H1 (cell line): ENCODE measurements around the gene CYB5R2. TPM values are rescaled to one million over a fixed set of nuclear protein-coding genes. Genes with fewer than 3 reads are reported as not detected.

Experiments
- CTCF ChIA-PET: fragments of 300-600 bp; sonication (Branson Sonifier 250); formaldehyde crosslinking; loops from one replicate; lab custom pipeline; 2021; ENCODE audit not compliant: partially characterized antibody; lab: Charles Lee
- POLR2A ChIA-PET: fragments of 300-600 bp; sonication (Branson Sonifier 250); formaldehyde crosslinking; loops from one replicate; lab custom pipeline; 2021; ENCODE audit warnings: inconsistent platforms; ENCODE audit not compliant: partially characterized antibody; lab: Charles Lee
- DNase-seq, 2 experiments: peaks; one replicate each; pipeline versions ENCODE4 v3.0.0 to v3.0.0-alpha.2; 2010 to 2022; ENCODE audit warnings: low spot score in 2 of 2, low read depth in 1 of 2, mixed read lengths in 1 of 2
- FAIRE-seq: peaks from 2 replicates; lab custom pipeline; 2011; peaks lifted over from hg19 to GRCh38; lab: Jason Lieb, UNC
- H2AFZ ChIP-seq: 2 replicates; pipeline ENCODE4 v1.8.1; 2012; ENCODE audit warnings: low read length, inconsistent platforms
- H2AK5ac ChIP-seq: 2 replicates; pipeline ENCODE4 v1.6.1; 2013; ENCODE audit warnings: low read depth, low read length
- H2BK120ac ChIP-seq: replicated peaks from 2 replicates; pipeline ENCODE3; 2013; ENCODE audit warnings: low read depth, low read length, inconsistent platforms
- H2BK12ac ChIP-seq: 2 replicates; pipeline ENCODE4 v1.6.1; 2013; ENCODE audit warnings: low read depth, low read length
- H2BK15ac ChIP-seq: 2 replicates; pipeline ENCODE4 v1.6.1; 2013; ENCODE audit warnings: low read length
- H2BK20ac ChIP-seq: 2 replicates; pipeline ENCODE4 v1.6.1; 2013; ENCODE audit warnings: low read length
- H2BK5ac ChIP-seq: 2 replicates; pipeline ENCODE4 v1.6.1; 2013; ENCODE audit warnings: low read depth, low read length
- H3K14ac ChIP-seq: 2 replicates; pipeline ENCODE4 v1.6.1; 2013; ENCODE audit warnings: inconsistent platforms; ENCODE audit not compliant: insufficient read length
- H3K18ac ChIP-seq: 2 replicates; pipeline ENCODE4 v1.6.1; 2013; ENCODE audit warnings: low read length; ENCODE audit errors: extremely low read depth
- H3K23ac ChIP-seq: 2 replicates; pipeline ENCODE4 v1.6.1; 2013; ENCODE audit warnings: inconsistent platforms; ENCODE audit not compliant: insufficient read length
- H3K23me2 ChIP-seq: 2 replicates; pipeline ENCODE4 v1.6.1; 2013; ENCODE audit warnings: low read depth, low read length
- H3K27ac ChIP-seq: 2 replicates; pipeline ENCODE4 v1.6.1; 2011; ENCODE audit warnings: low read depth, low read length, inconsistent platforms
- H3K27me3 ChIP-seq, 4 experiments: replicated peaks in 1 of 4; 1 replicate in 1 of 4; 2 replicates in 3 of 4; pipeline versions ENCODE4 v1.6.1 to v1.8.1; 2011 to 2013; ENCODE audit warnings: low read length in 3 of 4, mild to moderate bottlenecking in 3 of 4, inconsistent platforms in 2 of 4, mixed read lengths in 2 of 4, moderate library complexity in 1 of 4; ENCODE audit not compliant: control insufficient read depth in 3 of 4, insufficient read depth in 3 of 4; ENCODE audit errors: extremely low read depth in 1 of 4
- H3K36me3 ChIP-seq, 4 experiments: 2 replicates each; pipeline versions ENCODE4 v1.6.1 to v1.8.1; 2011 to 2013; ENCODE audit warnings: mild to moderate bottlenecking in 4 of 4, low read length in 3 of 4, moderate library complexity in 2 of 4, control low read depth in 1 of 4, inconsistent platforms in 1 of 4; ENCODE audit not compliant: insufficient read depth in 4 of 4, control insufficient read depth in 2 of 4
- H3K4ac ChIP-seq: replicated peaks from 2 replicates; pipeline ENCODE3; 2013; ENCODE audit warnings: low read length, low read depth, mixed read lengths, inconsistent platforms; ENCODE audit not compliant: insufficient read length
- H3K4me1 ChIP-seq, 4 experiments: replicated peaks in 1 of 4; 1 replicate in 1 of 4; 2 replicates in 3 of 4; pipeline versions ENCODE4 v1.6.1 to v1.8.1; 2011 to 2013; ENCODE audit warnings: low read length in 3 of 4, inconsistent platforms in 2 of 4, mixed read lengths in 1 of 4; ENCODE audit not compliant: insufficient read depth in 4 of 4, control insufficient read depth in 3 of 4
- H3K4me2 ChIP-seq, 2 experiments: 2 replicates each; pipeline versions ENCODE4 v1.6.1 to v1.8.1; 2011 to 2013; ENCODE audit warnings: low read depth in 2 of 2, low read length in 2 of 2, control low read depth in 1 of 2, inconsistent platforms in 1 of 2, mild to moderate bottlenecking in 1 of 2; ENCODE audit not compliant: insufficient read depth in 1 of 2
- H3K4me3 ChIP-seq, 4 experiments: fragments of 200-600, 300-600 bp in 1 of 4; sonication (generic), shearing (Covaris generic), sonication (Bioruptor Twin) in 1 of 4; 2 replicates each; pipeline versions ENCODE4 v1.5.1 to v1.8.1; 2011 to 2016; ENCODE audit warnings: low read length in 4 of 4, low read depth in 3 of 4, control low read depth in 2 of 4, inconsistent platforms in 2 of 4, mild to moderate bottlenecking in 2 of 4, mixed read lengths in 1 of 4, moderate library complexity in 1 of 4; ENCODE audit not compliant: insufficient read depth in 2 of 4; ENCODE audit errors: extremely low read depth in 1 of 4
- H3K56ac ChIP-seq: replicated peaks from 2 replicates; pipeline ENCODE3; 2013; ENCODE audit warnings: low read depth, mild to moderate bottlenecking, mixed read lengths, low read length, inconsistent platforms; ENCODE audit not compliant: insufficient read length
- H3K79me1 ChIP-seq: 2 replicates; pipeline ENCODE4 v1.6.1; 2013; ENCODE audit warnings: low read depth, low read length, control low read depth
- H3K79me2 ChIP-seq, 2 experiments: 2 replicates each; pipeline versions ENCODE4 v1.6.1 to v1.8.1; 2012 to 2013; ENCODE audit warnings: low read length in 2 of 2, mild to moderate bottlenecking in 2 of 2, inconsistent platforms in 1 of 2; ENCODE audit not compliant: insufficient read depth in 2 of 2, control insufficient read depth in 1 of 2
- H3K9ac ChIP-seq, 4 experiments: replicated peaks in 1 of 4; 1 replicate in 1 of 4; 2 replicates in 3 of 4; pipeline versions ENCODE4 v1.6.1 to v1.8.1; 2011 to 2013; ENCODE audit warnings: low read depth in 3 of 4, low read length in 3 of 4, control low read depth in 2 of 4, mild to moderate bottlenecking in 2 of 4, moderate library complexity in 2 of 4, inconsistent platforms in 1 of 4; ENCODE audit errors: extremely low read depth in 1 of 4
- H3K9me3 ChIP-seq, 2 experiments: 2 replicates each; pipeline versions ENCODE4 v1.6.1 to v1.8.1; 2012 to 2013; ENCODE audit warnings: mild to moderate bottlenecking in 2 of 2, moderate library complexity in 2 of 2, control low read depth in 1 of 2, inconsistent platforms in 1 of 2, low read depth in 1 of 2, low read length in 1 of 2, mixed read lengths in 1 of 2; ENCODE audit not compliant: insufficient read depth in 2 of 2
- H4K20me1 ChIP-seq, 2 experiments: replicated peaks in 1 of 2; 2 replicates each; pipeline versions ENCODE3 to v1.8.1; 2011 to 2013; ENCODE audit warnings: inconsistent platforms in 2 of 2, low read length in 2 of 2, mild to moderate bottlenecking in 1 of 2; ENCODE audit not compliant: insufficient read depth in 2 of 2, control insufficient read depth in 1 of 2
- H4K5ac ChIP-seq: 2 replicates; pipeline ENCODE4 v1.6.1; 2013; ENCODE audit warnings: low read length, low read depth, mixed read lengths, inconsistent platforms; ENCODE audit not compliant: insufficient read length
- H4K8ac ChIP-seq: 2 replicates; pipeline ENCODE4 v1.8.0; 2013; ENCODE audit warnings: mild to moderate bottlenecking, moderate library complexity, low read length, inconsistent platforms; ENCODE audit not compliant: insufficient read depth; ENCODE audit errors: extremely low read depth
- H4K91ac ChIP-seq: replicated peaks from 2 replicates; pipeline ENCODE3; 2013; ENCODE audit warnings: low read length, mixed read lengths, inconsistent platforms; ENCODE audit not compliant: insufficient read length
- BRCA1 ChIP-seq: IDR thresholded peaks from 2 replicates; pipeline ENCODE4 v1.6.1; 2012; ENCODE audit warnings: low read depth, low read length, improper control_type of control experiment
- E2F6 ChIP-seq: IDR thresholded peaks from 2 replicates; pipeline ENCODE4 v1.6.1; 2012; ENCODE audit warnings: inconsistent platforms
- FOSL1 ChIP-seq: IDR thresholded peaks from 2 replicates; pipeline ENCODE4 v1.6.1; 2011; ENCODE audit warnings: mild to moderate bottlenecking, low read depth, low read length, moderate library complexity; ENCODE audit not compliant: insufficient read depth
- HDAC6 ChIP-seq: IDR thresholded peaks from one replicate; pipeline ENCODE4 v1.7.1; 2012; ENCODE audit warnings: low read depth, mild to moderate bottlenecking, inconsistent platforms, low read length, moderate library complexity
- JUN ChIP-seq: IDR thresholded peaks from 2 replicates; pipeline ENCODE4 v1.6.1; 2011; ENCODE audit warnings: low read depth, mild to moderate bottlenecking, improper control_type of control experiment, low read length
- KDM4A ChIP-seq: IDR thresholded peaks from one replicate; pipeline ENCODE4 v1.7.1; 2012; ENCODE audit warnings: low read depth, mild to moderate bottlenecking, moderate library complexity, low read length, inconsistent platforms; ENCODE audit not compliant: severe bottlenecking
- KDM5A ChIP-seq: fragments of 200-600 bp; IDR thresholded peaks from 2 replicates; pipeline ENCODE4 v1.7.1; 2012; ENCODE audit warnings: mild to moderate bottlenecking, low read length, inconsistent platforms, mixed read lengths
- MAX ChIP-seq: IDR thresholded peaks from 2 replicates; pipeline ENCODE4 v1.6.1; 2012; ENCODE audit warnings: inconsistent platforms
- RAD21 ChIP-seq, 2 experiments: IDR thresholded peaks in 1 of 2; conservative IDR thresholded peaks in 1 of 2; 2 replicates each; pipeline ENCODE4 v1.6.1; 2011; ENCODE audit warnings: low read depth in 2 of 2, low read length in 2 of 2, improper control_type of control experiment in 1 of 2, inconsistent platforms in 1 of 2, mild to moderate bottlenecking in 1 of 2, moderate library complexity in 1 of 2
- RXRA ChIP-seq: IDR thresholded peaks from 2 replicates; pipeline ENCODE4 v1.6.1; 2011; ENCODE audit warnings: low read depth, mild to moderate bottlenecking, low read length, moderate library complexity; ENCODE audit not compliant: insufficient read depth
- USF2 ChIP-seq: IDR thresholded peaks from 2 replicates; pipeline ENCODE4 v1.6.1; 2011; ENCODE audit warnings: low read length, improper control_type of control experiment
- WGBS, 2 experiments: shearing (Covaris generic) in 1 of 2; methylation state at CpG; one replicate each; pipeline versions ENCODE4 v1.1.6 to v1.1.7; 2013 to 2015; ENCODE audit warnings: low lambda C conversion rate in 2 of 2, mixed read lengths in 2 of 2, inconsistent platforms in 1 of 2, low coverage in 1 of 2, missing lambda C conversion rate in 1 of 2; ENCODE audit not compliant: insufficient replicate concordance in 2 of 2, insufficient coverage in 1 of 2, insufficient read length in 1 of 2; ENCODE audit errors: extremely low coverage in 1 of 2, missing lambda C conversion rate in 1 of 2; 5-methylcytosine and 5-hydroxymethylcytosine counted together
- polyA plus RNA-seq, 7 experiments: library from polyadenylated mRNA; depleted of rRNA in 3 of 7; stranded (reverse) in 5 of 7; unstranded in 2 of 7; fragments of >200 nt in 5 of 7; fragments of 200-250 nt in 2 of 7; gene quantifications; 1 replicate in 5 of 7; 2 replicates in 1 of 7; 4 replicates in 1 of 7; pipeline versions ENCODE4 v1.2.1 to v1.2.3, GENCODE V29; 2011 to 2013; ENCODE audit warnings: missing spikeins in 2 of 7, mixed read lengths in 2 of 7
- total RNA-seq: library from RNA; stranded (reverse); fragmentation: NEBNext Ultra II Directional; extraction: Animal tissue kit (Norgen Biotek cat#: 25700); gene quantifications from 2 replicates; pipeline ENCODE4 v1.2.1, GENCODE V29; 2021

CYB5R2 gene
- total and polyA plus RNA-seq, 2 of the 8 experiments (the other 6 are each of a cell fraction or from before 2014, with no cell fraction given) = 53.0 to 55.9 TPM

GRCh38 chr11:7617032-7617431, 56.3 kb downstream of the CYB5R2 start:
- Histone ChIP-seq H2BK120ac (no peak overlapping the region), H3K4me1 (peaks cover 3 to 12% (median 6%) of the 10 kb centered on the region in 4 experiments; a peak in 5 of 7 replicates), H2BK5ac (no peak overlapping the region), H3K9ac (no peak overlapping the region), H3K9me3 (no peaks in the 10 kb centered on the region), H2BK12ac (no peak overlapping the region), H3K23ac (no peak overlapping the region), H4K5ac (no peak overlapping the region), H3K4ac (no peak overlapping the region), H3K4me2 (no peak overlapping the region), H2BK15ac (no peak overlapping the region), H4K91ac (no peak overlapping the region), H2AK5ac (0 out of 2 replicates have a peak overlapping the region, but pooled peaks have one; percentile 46), H3K36me3 (no peaks in the 10 kb centered on the region; a peak in 1 of 8 replicates), H3K79me1 (no peaks in the 10 kb centered on the region), H4K8ac (no peak overlapping the region), H3K23me2 (no peaks in the 10 kb centered on the region; the same call in 1 of the 2 replicates), H2AFZ (no peak overlapping the region), H3K27ac (no peak overlapping the region), H3K56ac (no peak overlapping the region), H3K4me3 (no peak overlapping the region), H4K20me1 (no peaks in the 10 kb centered on the region), H3K79me2 (no peaks in the 10 kb centered on the region), H3K27me3 (no peaks in the 10 kb centered on the region), H3K18ac (no peak overlapping the region), H2BK20ac (no peak overlapping the region), H3K14ac (no peak overlapping the region)
- ChIA-PET CTCF (interaction anchor here (0.9 to 1.4 kb wide), 4 partner anchors 14 to 68 kb away, joined by 3 to 7 read pairs (median 4); no protein-coding TSS in a partner anchor), POLR2A (no interaction called here)
- DNase-seq (no peak), FAIRE-seq (no peak)
- TF ChIP-seq FOSL1 (no peak), KDM5A (no peak), JUN (no peak), MAX (no peak), RXRA (no peak), E2F6 (no peak), HDAC6 (no peak), USF2 (no peak), BRCA1 (no peak), RAD21 (IDR thresholded peaks at IDR 0.05 in 1 of 2, conservative IDR thresholded peaks at IDR 0.05 in 1 of 2; ENCODE audit: low read depth in 2 of 2, low read length in 2 of 2) (no peak), KDM4A (no peak)
- WGBS, 2 experiments = 98% methylated on average over 8 of the region's 8 CpGs; no CpG with 5 or more reads in 1 of the 2 experiments
